Esophagus squamous epithelium (tissue), 4 donors: Measurements from ENCODE around the gene IQSEC1.

ENCODE experiments used
- POLR2A ChIP-seq, 4 donors: fragments of 450-650 bp; IDR thresholded peaks; one replicate each; pipeline ENCODE4 v1.6.1; 2017; ENCODE audit warnings: antibody characterized with exemption in 4 of 4, mild to moderate bottlenecking in 4 of 4, moderate library complexity in 3 of 4
- TF ChIP-seq, protein P1 (sequence below), 6 experiments: fragments of 450-650 bp in 4 of 6; fragments of 200-600 bp in 2 of 6; sonication (generic) in 2 of 6; IDR thresholded peaks; one replicate each; pipeline ENCODE4 v1.5.1; 2016 to 2019; ENCODE audit warnings: antibody characterized with exemption in 6 of 6, mild to moderate bottlenecking in 4 of 6, moderate library complexity in 4 of 6

DNA sequence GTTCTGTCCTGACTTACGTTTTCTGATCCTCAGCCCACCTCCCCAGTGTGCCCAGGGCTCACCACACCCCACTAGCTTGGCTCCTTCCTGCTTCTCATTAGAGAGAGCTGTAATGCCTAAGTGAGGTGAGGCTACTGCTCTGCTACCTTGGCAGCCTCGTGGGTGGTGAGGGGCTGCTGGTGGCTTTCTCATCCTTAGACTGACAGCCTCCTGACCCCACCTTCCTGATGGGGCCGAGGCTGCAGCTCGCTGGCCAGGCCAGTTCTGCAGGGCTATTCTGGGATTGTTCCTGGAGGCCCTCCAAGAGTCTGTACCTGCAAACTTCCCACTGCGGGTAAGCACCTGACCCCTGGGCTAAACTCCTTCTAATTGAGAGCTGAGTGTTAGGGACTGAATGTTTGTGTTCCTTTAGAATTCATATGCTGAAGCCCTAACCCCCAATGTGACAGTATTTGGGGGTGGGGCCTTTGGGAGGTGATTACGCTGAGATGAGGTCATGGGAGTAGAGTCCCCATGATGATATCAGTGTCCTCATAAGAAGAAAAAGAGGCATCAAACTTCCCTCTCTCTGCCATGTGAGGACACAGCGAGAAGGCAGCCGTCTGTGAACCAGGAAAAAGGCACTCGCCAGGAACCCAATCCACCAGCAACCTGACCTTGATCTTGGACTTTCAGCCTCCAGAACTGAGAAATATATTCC, 38.1 kb upstream of the IQSEC1 start:
- no peak for TF ChIP-seq POLR2A (IDR thresholded peaks at IDR 0.05)
- TF ChIP-seq, protein P1, sequence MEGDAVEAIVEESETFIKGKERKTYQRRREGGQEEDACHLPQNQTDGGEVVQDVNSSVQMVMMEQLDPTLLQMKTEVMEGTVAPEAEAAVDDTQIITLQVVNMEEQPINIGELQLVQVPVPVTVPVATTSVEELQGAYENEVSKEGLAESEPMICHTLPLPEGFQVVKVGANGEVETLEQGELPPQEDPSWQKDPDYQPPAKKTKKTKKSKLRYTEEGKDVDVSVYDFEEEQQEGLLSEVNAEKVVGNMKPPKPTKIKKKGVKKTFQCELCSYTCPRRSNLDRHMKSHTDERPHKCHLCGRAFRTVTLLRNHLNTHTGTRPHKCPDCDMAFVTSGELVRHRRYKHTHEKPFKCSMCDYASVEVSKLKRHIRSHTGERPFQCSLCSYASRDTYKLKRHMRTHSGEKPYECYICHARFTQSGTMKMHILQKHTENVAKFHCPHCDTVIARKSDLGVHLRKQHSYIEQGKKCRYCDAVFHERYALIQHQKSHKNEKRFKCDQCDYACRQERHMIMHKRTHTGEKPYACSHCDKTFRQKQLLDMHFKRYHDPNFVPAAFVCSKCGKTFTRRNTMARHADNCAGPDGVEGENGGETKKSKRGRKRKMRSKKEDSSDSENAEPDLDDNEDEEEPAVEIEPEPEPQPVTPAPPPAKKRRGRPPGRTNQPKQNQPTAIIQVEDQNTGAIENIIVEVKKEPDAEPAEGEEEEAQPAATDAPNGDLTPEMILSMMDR (IDR thresholded peaks at IDR 0.05), result no peak
